Peyer's patch (tissue), 4 donors: ENCODE results near the gene ACKR2.
A peak's percentile ranks its signal among the peaks of the same experiment; 100 is the strongest.

Source experiments
- CTCF ChIP-seq, 6 experiments: fragments of 450-650 bp in 4 of 6; fragments of 200-600 bp in 2 of 6; sonication (generic) in 1 of 6; IDR thresholded peaks; one replicate each; pipeline ENCODE4 v1.5.1; 2017 to 2019; ENCODE audit warnings: antibody characterized with exemption in 6 of 6, mild to moderate bottlenecking in 3 of 6, moderate library complexity in 1 of 6
- POLR2A ChIP-seq, 2 donors: fragments of 450-650 bp; IDR thresholded peaks; one replicate each; pipeline ENCODE4 v1.5.1; 2017; ENCODE audit warnings: antibody characterized with exemption in 2 of 2, mild to moderate bottlenecking in 2 of 2, moderate library complexity in 2 of 2

GRCh38 chr3:42831321-42831713 lies 22.1 kb downstream of the ACKR2 start:
- TF ChIP-seq POLR2A (IDR thresholded peaks at IDR 0.05) (no peak), CTCF (IDR thresholded peaks at IDR 0.05) (peak; percentile 68 to 81 (median 77))
